Testis (tissue), 3 donors: Measurements from ENCODE around the gene SPOP. TPM values are rescaled to one million over a fixed set of nuclear protein-coding genes. Genes with fewer than 3 reads are reported as not detected.
A peak's percentile ranks its signal among the peaks of the same experiment; 100 is the strongest.
"Not testable (repeated sequence)": the region's sequence is repeated elsewhere in the genome, so short reads cannot be mapped to it uniquely, and the experiment has no call there.

Experiments used
- DNase-seq: peaks from one replicate; pipeline ENCODE4 v3.0.0-alpha.2; 2019
- H3K27ac ChIP-seq, 2 donors: fragments of 200-600 bp; sonication (generic); one replicate each; pipeline ENCODE4 v1.5.1; 2019
- H3K27me3 ChIP-seq: fragments of 200-600 bp; sonication (generic); one replicate; pipeline ENCODE4 v1.5.1; 2019
- H3K36me3 ChIP-seq: fragments of 200-600 bp; sonication (generic); one replicate; pipeline ENCODE4 v1.5.1; 2017; ENCODE audit warnings: low read depth; ENCODE audit errors: missing control alignments
- H3K4me1 ChIP-seq: fragments of 200-600 bp; sonication (generic); one replicate; pipeline ENCODE4 v1.5.1; 2019
- H3K4me3 ChIP-seq, 2 donors: fragments of 200-600 bp; sonication (generic); one replicate each; pipeline ENCODE4 v1.5.1; 2017 to 2019
- H3K9me3 ChIP-seq: fragments of 200-600 bp; sonication (generic); one replicate; pipeline ENCODE4 v1.5.1; 2017
- POLR2A ChIP-seq: fragments of 450-650 bp; IDR thresholded peaks from one replicate; pipeline ENCODE4 v1.6.1; 2017; ENCODE audit warnings: antibody characterized with exemption, mild to moderate bottlenecking, moderate library complexity
- WGBS, 2 donors: methylation state at CpG; one replicate each; pipeline ENCODE4 v1.1.5; 2018; 5-methylcytosine and 5-hydroxymethylcytosine counted together
- intact Hi-C: fragments of 100-400 bp; cut with DNase I; formaldehyde crosslinking; loops from one replicate; pipeline ENCODE4 v1.15.1; 2023; ENCODE audit warnings: low total_unique reads
- polyA plus RNA-seq: library from polyadenylated mRNA; stranded (reverse); fragments of 350-450 nt; fragmentation: Illumina TruSeq; extraction: RNeasy Lipid Tissue Mini Kit (QIAGEN cat#74804); gene quantifications from one replicate; pipeline ENCODE4 v1.2.3, GENCODE V29; 2014; ENCODE audit warnings: low read depth, low replicate concordance; ENCODE audit not compliant: insufficient read depth
- total RNA-seq, 2 donors: library from RNA; depleted of rRNA; stranded (reverse); fragments of >200 nt; gene quantifications; one replicate each; pipeline ENCODE4 v1.2.3, GENCODE V29; 2016
- TF ChIP-seq, protein P1 (sequence below), 3 experiments: fragments of 450-650 bp in 2 of 3; fragments of 200-600 bp in 1 of 3; sonication (generic) in 1 of 3; IDR thresholded peaks; one replicate each; pipeline ENCODE4 v1.5.1; 2016 to 2019; ENCODE audit warnings: antibody characterized with exemption in 3 of 3, mild to moderate bottlenecking in 2 of 3, moderate library complexity in 1 of 3

The SPOP gene
- total and polyA plus RNA-seq, 3 donors from 2014 or later: 39.6 to 60.6 (median 52.0) TPM

DNA sequence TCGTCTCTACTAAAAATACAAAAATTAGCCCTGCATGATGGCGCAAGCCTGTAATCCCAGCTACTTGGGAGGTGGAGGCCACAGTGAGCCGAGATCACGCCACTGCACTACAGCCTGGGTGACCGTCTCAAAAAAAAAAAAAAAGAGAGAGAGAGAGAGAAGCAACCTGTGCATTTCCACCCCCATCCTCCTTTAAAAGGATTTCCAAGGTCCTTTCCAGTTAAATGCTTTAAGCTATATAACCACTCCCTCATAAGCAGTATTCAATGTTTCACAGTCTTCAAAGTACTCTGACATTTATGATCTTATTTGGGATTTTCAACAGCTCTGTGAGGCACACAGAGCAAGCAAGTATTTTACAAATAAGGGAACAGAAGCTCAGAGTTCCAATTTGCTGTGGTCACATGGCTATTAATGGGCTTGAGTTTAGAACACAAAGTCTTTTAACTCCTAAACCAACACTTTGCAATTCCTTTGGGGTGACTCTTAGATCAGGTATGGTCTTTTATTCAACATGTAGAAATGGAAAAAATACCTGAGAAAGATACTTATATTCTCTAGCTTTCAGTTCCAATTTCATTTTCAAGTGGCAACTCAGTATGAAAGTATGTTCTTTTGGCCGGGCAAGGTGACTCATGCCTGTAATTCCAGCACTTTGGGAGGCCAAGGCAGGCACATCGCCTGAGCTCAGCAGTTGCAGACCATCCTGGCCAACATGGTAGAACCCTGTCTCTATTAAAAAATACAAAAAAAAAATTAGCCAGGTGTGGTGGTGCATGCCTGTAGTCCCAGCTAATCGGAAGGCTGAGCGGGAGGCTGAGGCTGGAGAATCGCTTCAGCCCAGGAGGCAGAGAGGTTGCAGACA lies 31.3 kb downstream of the SPOP start:
- no peak for DNase-seq
- TF ChIP-seq, protein P1, sequence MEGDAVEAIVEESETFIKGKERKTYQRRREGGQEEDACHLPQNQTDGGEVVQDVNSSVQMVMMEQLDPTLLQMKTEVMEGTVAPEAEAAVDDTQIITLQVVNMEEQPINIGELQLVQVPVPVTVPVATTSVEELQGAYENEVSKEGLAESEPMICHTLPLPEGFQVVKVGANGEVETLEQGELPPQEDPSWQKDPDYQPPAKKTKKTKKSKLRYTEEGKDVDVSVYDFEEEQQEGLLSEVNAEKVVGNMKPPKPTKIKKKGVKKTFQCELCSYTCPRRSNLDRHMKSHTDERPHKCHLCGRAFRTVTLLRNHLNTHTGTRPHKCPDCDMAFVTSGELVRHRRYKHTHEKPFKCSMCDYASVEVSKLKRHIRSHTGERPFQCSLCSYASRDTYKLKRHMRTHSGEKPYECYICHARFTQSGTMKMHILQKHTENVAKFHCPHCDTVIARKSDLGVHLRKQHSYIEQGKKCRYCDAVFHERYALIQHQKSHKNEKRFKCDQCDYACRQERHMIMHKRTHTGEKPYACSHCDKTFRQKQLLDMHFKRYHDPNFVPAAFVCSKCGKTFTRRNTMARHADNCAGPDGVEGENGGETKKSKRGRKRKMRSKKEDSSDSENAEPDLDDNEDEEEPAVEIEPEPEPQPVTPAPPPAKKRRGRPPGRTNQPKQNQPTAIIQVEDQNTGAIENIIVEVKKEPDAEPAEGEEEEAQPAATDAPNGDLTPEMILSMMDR (IDR thresholded peaks at IDR 0.05): no peak
- TF ChIP-seq POLR2A: no peak
- intact Hi-C loops: no loop called here
- Histone ChIP-seq H3K27ac (peak overlapping the region; percentile 26 to 52), H3K4me1 (no peaks in the 10 kb centered on the region), H3K27me3 (no peaks in the 10 kb centered on the region), H3K36me3 (no peaks in the 10 kb centered on the region), H3K9me3 (no peaks in the 10 kb centered on the region), H3K4me3 (no peak overlapping the region)
- WGBS, 2 donors: 63 to 73% methylated on average over 10 of the region's 10 CpGs

DNA sequence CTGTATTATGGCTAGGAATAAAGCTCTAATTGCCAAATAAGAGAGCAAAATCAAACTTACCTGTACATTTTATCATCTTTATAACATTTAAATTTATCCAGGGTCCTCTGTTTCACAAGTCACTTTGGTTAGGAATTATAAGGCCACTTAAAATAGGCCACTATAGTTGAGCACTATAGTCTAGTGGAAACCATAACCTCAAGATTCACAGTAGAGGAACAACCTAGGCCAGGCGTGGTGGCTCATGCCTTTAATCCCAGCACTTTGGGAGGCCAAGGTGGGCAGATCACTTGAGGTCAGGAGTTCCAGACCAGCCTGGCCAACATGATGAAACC lies 31.9 kb downstream of the SPOP start:
- WGBS, 2 donors: 64 to 81% methylated on average over 1 of the region's 1 CpG
- H3K27ac ChIP-seq: peak overlapping the region; percentile 26 to 52
- H3K27me3 ChIP-seq, H3K9me3 ChIP-seq, DNase-seq, H3K4me1 ChIP-seq, intact Hi-C loops, H3K4me3 ChIP-seq, H3K36me3 ChIP-seq: not testable (repeated sequence)

GRCh38 chr17:49645654-49646053 lies 32.2 kb downstream of the SPOP start:
- no peak for TF ChIP-seq POLR2A
- Histone ChIP-seq H3K27ac (peak overlapping the region in 1 of 2 donors; percentile 52), H3K9me3 (no peaks in the 10 kb centered on the region), H3K4me3 (no peak overlapping the region), H3K4me1 (no peaks in the 10 kb centered on the region), H3K36me3 (no peaks in the 10 kb centered on the region), H3K27me3 (no peaks in the 10 kb centered on the region)
- no peak for DNase-seq
- intact Hi-C loops: no loop called here
- 16 to 20% methylated on average over 1 of the region's 1 CpG for WGBS, 2 donors

GRCh38 chr17:49640556-49640955 lies 37.3 kb downstream of the SPOP start:
- Histone ChIP-seq H3K4me1 (peaks cover 7% of the 10 kb centered on the region), H3K36me3 (no peaks in the 10 kb centered on the region), H3K4me3 (no peak overlapping the region), H3K9me3 (no peaks in the 10 kb centered on the region), H3K27me3 (no peaks in the 10 kb centered on the region), H3K27ac (no peak overlapping the region)
- intact Hi-C loops: no loop called here
- TF ChIP-seq POLR2A: no peak
- TF ChIP-seq, protein P1 (IDR thresholded peaks at IDR 0.05): no peak
- WGBS, 2 donors: 82 to 86% methylated on average over 3 of the region's 3 CpGs
- DNase-seq: no peak

DNA sequence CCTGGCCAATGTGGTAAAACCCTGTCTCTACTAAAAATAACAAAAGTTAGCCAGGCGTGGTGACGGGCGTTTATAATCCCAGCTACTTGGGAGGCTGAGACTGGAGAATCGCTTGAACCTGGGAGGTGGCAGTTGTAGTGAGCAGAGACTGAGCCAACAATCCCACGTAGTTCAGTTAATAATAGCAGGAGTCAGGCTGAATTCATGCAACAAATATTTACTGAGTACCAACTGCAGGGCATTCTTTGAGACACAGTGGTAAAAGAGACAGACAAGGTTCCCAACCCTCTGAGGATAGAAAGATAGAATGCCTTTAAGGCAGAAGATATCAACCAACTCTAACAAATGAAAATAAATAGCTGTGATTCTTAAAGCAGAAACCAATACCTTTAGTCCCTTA lies 39.1 kb downstream of the SPOP start:
- DNase-seq: no peak
- Histone ChIP-seq H3K4me1 (peaks cover 22% of the 10 kb centered on the region), H3K9me3 (no peaks in the 10 kb centered on the region), H3K36me3 (no peaks in the 10 kb centered on the region), H3K27ac (no peak overlapping the region), H3K27me3 (no peaks in the 10 kb centered on the region), H3K4me3 (no peak overlapping the region)
- no peak for TF ChIP-seq POLR2A
- TF ChIP-seq, protein P1 (IDR thresholded peaks at IDR 0.05): no peak
- 94 to 97% methylated on average over 5 of the region's 5 CpGs for WGBS, 2 donors
- intact Hi-C loops: no loop called here

DNA sequence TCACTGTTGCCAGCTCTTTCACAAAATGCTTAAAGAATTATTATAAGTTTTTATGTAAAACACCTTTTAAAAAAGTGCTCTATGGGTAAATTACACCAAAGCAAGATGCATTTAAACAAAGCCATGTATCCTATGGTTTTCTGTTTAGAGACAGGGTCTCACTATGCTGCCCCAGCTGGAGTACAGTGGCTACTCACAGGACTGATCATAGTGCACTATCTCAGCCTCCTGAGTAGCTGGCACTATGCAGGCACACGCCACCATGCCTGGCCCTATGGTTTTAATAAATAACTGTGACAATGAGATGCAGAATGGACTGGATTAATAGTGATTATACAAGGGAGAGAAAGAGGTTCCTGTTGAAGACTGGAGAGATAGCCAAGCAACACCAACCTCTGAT lies 40.2 kb downstream of the SPOP start:
- 81 to 88% methylated on average over 1 of the region's 1 CpG for WGBS, 2 donors
- Histone ChIP-seq H3K4me1 (peaks cover 33% of the 10 kb centered on the region), H3K27ac (no peak overlapping the region), H3K4me3 (no peak overlapping the region), H3K36me3 (no peaks in the 10 kb centered on the region), H3K27me3 (no peaks in the 10 kb centered on the region), H3K9me3 (no peaks in the 10 kb centered on the region)
- TF ChIP-seq POLR2A: no peak
- TF ChIP-seq, protein P1 (IDR thresholded peaks at IDR 0.05): no peak
- no peak for DNase-seq
- intact Hi-C loops: no loop called here
